ENCODE results near the gene PIKFYVE. TPM values are rescaled to one million over a fixed set of nuclear protein-coding genes. Genes with fewer than 3 reads are reported as not detected.

The PIKFYVE gene
- total RNA-seq, 2 experiments from 2014 or later, result 29.7 to 50.0 TPM

- Histone ChIP-seq H3K4me2 (ENCODE audit: low read length) (no peak overlapping the region), H4K20me1 (ENCODE audit: insufficient read depth, low read length) (no peaks in the 10 kb centered on the region), H3K9me2 (ENCODE audit: insufficient read depth, low read length) (no peaks in the 10 kb centered on the region), H2AFZ (ENCODE audit: low read length) (no peak overlapping the region), H3K79me2 (ENCODE audit: insufficient read depth, low read depth, low read length) (no peaks in the 10 kb centered on the region), H3K36me3 (ENCODE audit: insufficient read depth, low read length) (peaks cover 49% of the 10 kb centered on the region), H3K4me3 (ENCODE audit: low read depth, low read length, poor library complexity, severe bottlenecking) (no peak overlapping the region), H3K9me3 (ENCODE audit: low read length) (peaks cover 6% of the 10 kb centered on the region; the same call in 1 of the 2 replicates), H3K27ac (ENCODE audit: low read depth, low read length, poor library complexity, severe bottlenecking) (no peak overlapping the region), H3K4me1 (ENCODE audit: insufficient read depth, low read length, poor library complexity, severe bottlenecking) (no peaks in the 10 kb centered on the region)
- TF ChIP-seq, protein P1, sequence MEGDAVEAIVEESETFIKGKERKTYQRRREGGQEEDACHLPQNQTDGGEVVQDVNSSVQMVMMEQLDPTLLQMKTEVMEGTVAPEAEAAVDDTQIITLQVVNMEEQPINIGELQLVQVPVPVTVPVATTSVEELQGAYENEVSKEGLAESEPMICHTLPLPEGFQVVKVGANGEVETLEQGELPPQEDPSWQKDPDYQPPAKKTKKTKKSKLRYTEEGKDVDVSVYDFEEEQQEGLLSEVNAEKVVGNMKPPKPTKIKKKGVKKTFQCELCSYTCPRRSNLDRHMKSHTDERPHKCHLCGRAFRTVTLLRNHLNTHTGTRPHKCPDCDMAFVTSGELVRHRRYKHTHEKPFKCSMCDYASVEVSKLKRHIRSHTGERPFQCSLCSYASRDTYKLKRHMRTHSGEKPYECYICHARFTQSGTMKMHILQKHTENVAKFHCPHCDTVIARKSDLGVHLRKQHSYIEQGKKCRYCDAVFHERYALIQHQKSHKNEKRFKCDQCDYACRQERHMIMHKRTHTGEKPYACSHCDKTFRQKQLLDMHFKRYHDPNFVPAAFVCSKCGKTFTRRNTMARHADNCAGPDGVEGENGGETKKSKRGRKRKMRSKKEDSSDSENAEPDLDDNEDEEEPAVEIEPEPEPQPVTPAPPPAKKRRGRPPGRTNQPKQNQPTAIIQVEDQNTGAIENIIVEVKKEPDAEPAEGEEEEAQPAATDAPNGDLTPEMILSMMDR (conservative IDR thresholded peaks at IDR 0.05; ENCODE audit: low read length), result no peak
- no peak for TF ChIP-seq EZH2phosphoT487 (IDR thresholded peaks at IDR 0.05; ENCODE audit: borderline replicate concordance, low read depth, low read length)
- intact Hi-C loops (cut with micrococcal nuclease; ENCODE audit: unreplicated experiment), result no loop called here
- POLR2A ChIA-PET, result interaction anchor here (0.6 kb wide), 1 partner anchor 115 kb away, joined by 3 read pairs; no protein-coding TSS in a partner anchor
- no peak for DNase-seq (ENCODE audit: low spot score)
- CTCF ChIA-PET (ENCODE audit: unreplicated experiment), result no interaction called here
- no TSS peak for BruUV-seq (replicated peaks)
Measured at GRCh38 chr2:208234786-208235185, 31.3 kb upstream of the PIKFYVE start.

DNA sequence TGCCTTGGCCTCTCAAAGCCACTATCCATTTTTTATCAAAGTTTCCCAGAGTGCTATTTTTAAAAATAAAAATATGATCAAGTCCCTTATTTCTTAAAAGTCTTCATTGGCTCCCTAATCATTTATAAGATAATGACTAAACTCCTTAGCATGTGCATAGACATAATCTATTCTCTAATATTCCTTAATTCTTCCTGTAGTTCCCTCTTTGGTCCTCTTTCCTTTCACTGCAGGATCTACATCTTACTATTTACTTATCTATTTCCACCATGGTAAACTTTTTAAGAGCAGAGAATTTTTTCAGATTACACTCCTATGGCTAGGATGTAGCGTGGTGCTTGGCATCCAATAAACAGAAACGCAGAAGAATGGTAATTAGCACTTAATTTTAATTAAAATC is 30.2 kb upstream of the PIKFYVE start:
- no peaks in the 10 kb centered on the region for H3K4me1 ChIP-seq (ENCODE audit: insufficient read depth, low read length, poor library complexity, severe bottlenecking)
- no peak overlapping the region for H3K4me3 ChIP-seq (ENCODE audit: low read depth, low read length, poor library complexity, severe bottlenecking)
- no peak overlapping the region for H2AFZ ChIP-seq (ENCODE audit: low read length)
- no peaks in the 10 kb centered on the region for H3K9me2 ChIP-seq (ENCODE audit: insufficient read depth, low read length)
- H3K79me2 ChIP-seq (ENCODE audit: insufficient read depth, low read depth, low read length), result no peaks in the 10 kb centered on the region
- POLR2A ChIA-PET, result no interaction called here
- H4K20me1 ChIP-seq (ENCODE audit: insufficient read depth, low read length), result no peaks in the 10 kb centered on the region
- peaks cover 6% of the 10 kb centered on the region; the same call in 1 of the 2 replicates for H3K9me3 ChIP-seq (ENCODE audit: low read length)
- TF ChIP-seq, protein P1 (conservative IDR thresholded peaks at IDR 0.05; ENCODE audit: low read length), result no peak
- TF ChIP-seq EZH2phosphoT487 (IDR thresholded peaks at IDR 0.05; ENCODE audit: borderline replicate concordance, low read depth, low read length), result no peak
- peaks cover 59% of the 10 kb centered on the region for H3K36me3 ChIP-seq (ENCODE audit: insufficient read depth, low read length)
- DNase-seq (ENCODE audit: low spot score), result no peak
- H3K27ac ChIP-seq (ENCODE audit: low read depth, low read length, poor library complexity, severe bottlenecking), result no peak overlapping the region
- no TSS peak for BruUV-seq (replicated peaks)
- H3K4me2 ChIP-seq (ENCODE audit: low read length), result no peak overlapping the region
- CTCF ChIA-PET (ENCODE audit: unreplicated experiment), result no interaction called here
- intact Hi-C loops (cut with micrococcal nuclease; ENCODE audit: unreplicated experiment), result no loop called here

GRCh38 chr2:208239770-208240493 is 26.1 kb upstream of the PIKFYVE start:
- ChIA-PET POLR2A (interaction anchor here (0.6 to 2.4 kb wide), 3 partner anchors 11 to 68 kb away, joined by 3 to 6 read pairs (median 3); no protein-coding TSS in a partner anchor), CTCF (ENCODE audit: unreplicated experiment) (no interaction called here)
- H3K79me2 ChIP-seq (ENCODE audit: insufficient read depth, low read depth, low read length), result no peaks in the 10 kb centered on the region
- H3K27ac ChIP-seq (ENCODE audit: low read depth, low read length, poor library complexity, severe bottlenecking), result no peak overlapping the region
- no peaks in the 10 kb centered on the region for H4K20me1 ChIP-seq (ENCODE audit: insufficient read depth, low read length)
- no peak for TF ChIP-seq EZH2phosphoT487 (IDR thresholded peaks at IDR 0.05; ENCODE audit: borderline replicate concordance, low read depth, low read length)
- no peak overlapping the region for H3K4me2 ChIP-seq (ENCODE audit: low read length)
- no peak overlapping the region for H3K4me3 ChIP-seq (ENCODE audit: low read depth, low read length, poor library complexity, severe bottlenecking)
- no peaks in the 10 kb centered on the region for H3K9me2 ChIP-seq (ENCODE audit: insufficient read depth, low read length)
- DNase-seq (ENCODE audit: low spot score), result no peak
- intact Hi-C loops (cut with micrococcal nuclease; ENCODE audit: unreplicated experiment), result no loop called here
- no TSS peak for BruUV-seq (replicated peaks)
- H3K4me1 ChIP-seq (ENCODE audit: insufficient read depth, low read length, poor library complexity, severe bottlenecking), result no peaks in the 10 kb centered on the region
- no peak overlapping the region for H2AFZ ChIP-seq (ENCODE audit: low read length)
- H3K9me3 ChIP-seq (ENCODE audit: low read length), result no peaks in the 10 kb centered on the region
- H3K36me3 ChIP-seq (ENCODE audit: insufficient read depth, low read length), result peaks cover 94% of the 10 kb centered on the region

Measured in OCI-LY7 (cell line).